IPS DF 6.9 (cell line): ENCODE measurements around the gene L1CAM.

Experiments used
- DNase-seq: peaks from one replicate; pipeline ENCODE4 v3.0.0-alpha.2; 2013; ENCODE audit warnings: low read depth, low spot score
- H3K27ac ChIP-seq: one replicate; pipeline ENCODE4 v1.5.1; 2013; ENCODE audit warnings: low read length, control low read depth
- H3K27me3 ChIP-seq: 2 replicates; pipeline ENCODE4 v1.6.1; 2013; ENCODE audit warnings: mild to moderate bottlenecking, low read length; ENCODE audit not compliant: control insufficient read depth, insufficient read depth
- H3K36me3 ChIP-seq: 2 replicates; pipeline ENCODE4 v1.6.1; 2013; ENCODE audit warnings: low read length; ENCODE audit not compliant: control insufficient read depth, insufficient read depth
- H3K4me1 ChIP-seq: 2 replicates; pipeline ENCODE4 v1.6.1; 2013; ENCODE audit warnings: low read length; ENCODE audit not compliant: control insufficient read depth, insufficient read depth
- H3K4me3 ChIP-seq: 2 replicates; pipeline ENCODE4 v1.5.1; 2013; ENCODE audit warnings: mild to moderate bottlenecking, low read length
- H3K9me3 ChIP-seq: 2 replicates; pipeline ENCODE4 v1.6.1; 2013; ENCODE audit warnings: low read length, inconsistent platforms; ENCODE audit not compliant: control insufficient read depth, insufficient read depth
- WGBS: extraction: QIAGEN DNeasy Blood & Tissue Kit; methylation state at CpG from one replicate; pipeline ENCODE4 v1.1.7; 2013; ENCODE audit warnings: mixed read lengths, missing lambda C conversion rate; ENCODE audit not compliant: insufficient read length, insufficient coverage; 5-methylcytosine and 5-hydroxymethylcytosine counted together

The L1CAM gene

DNA sequence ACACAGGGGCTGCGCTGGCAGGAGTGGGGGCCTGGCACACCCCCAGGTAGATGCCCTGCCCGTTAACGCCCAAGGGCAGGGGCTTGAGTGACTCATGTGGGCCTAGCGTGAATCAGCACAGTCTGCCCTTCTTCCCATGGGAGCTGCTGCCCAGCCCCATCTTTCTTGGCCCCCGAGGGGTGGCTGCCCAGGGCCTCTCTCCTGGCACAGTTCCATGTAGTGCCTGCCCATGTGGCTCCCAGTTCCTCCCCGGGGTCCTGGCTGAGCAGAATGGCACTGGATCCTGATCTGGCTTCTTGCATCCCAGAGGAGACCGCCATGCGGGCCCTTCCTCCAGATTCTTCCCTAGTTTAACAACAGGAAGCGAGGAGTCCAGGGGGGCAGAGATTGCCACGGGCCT is 16.4 kb upstream of the L1CAM start:
- H3K36me3 ChIP-seq = no peaks in the 10 kb centered on the region
- no CpG with 5 or more reads among the region's 10 CpGs for WGBS
- peaks cover 5% of the 10 kb centered on the region for H3K4me1 ChIP-seq
- no peak overlapping the region for H3K27ac ChIP-seq
- no peak for DNase-seq
- no peaks in the 10 kb centered on the region for H3K9me3 ChIP-seq
- H3K27me3 ChIP-seq = no peaks in the 10 kb centered on the region
- H3K4me3 ChIP-seq = no peak overlapping the region

DNA sequence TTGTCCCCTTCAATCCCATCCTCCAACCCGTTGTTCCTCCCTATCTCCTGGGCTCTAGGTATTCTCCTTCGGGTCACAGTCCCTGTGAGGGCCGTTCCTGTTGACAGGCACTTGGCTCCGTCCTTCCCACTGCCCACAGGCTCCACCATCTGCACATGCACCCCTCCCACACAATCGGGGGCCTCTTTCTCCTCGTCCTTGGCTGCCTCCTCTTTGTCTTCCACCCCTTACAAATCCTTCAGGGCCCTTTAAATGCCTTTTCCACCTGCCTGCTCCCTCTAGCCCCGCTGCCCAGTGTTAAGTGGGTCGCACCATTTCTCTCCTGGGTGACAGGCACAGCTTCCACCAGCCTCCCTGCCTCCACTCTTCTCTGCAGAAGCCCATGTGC is 15.8 kb upstream of the L1CAM start:
- WGBS = no CpG with 5 or more reads among the region's 8 CpGs
- no peak for DNase-seq
- Histone ChIP-seq H3K9me3 (no peaks in the 10 kb centered on the region), H3K4me1 (peaks cover 5% of the 10 kb centered on the region), H3K27me3 (no peaks in the 10 kb centered on the region), H3K27ac (no peak overlapping the region), H3K36me3 (no peaks in the 10 kb centered on the region), H3K4me3 (no peak overlapping the region)

DNA sequence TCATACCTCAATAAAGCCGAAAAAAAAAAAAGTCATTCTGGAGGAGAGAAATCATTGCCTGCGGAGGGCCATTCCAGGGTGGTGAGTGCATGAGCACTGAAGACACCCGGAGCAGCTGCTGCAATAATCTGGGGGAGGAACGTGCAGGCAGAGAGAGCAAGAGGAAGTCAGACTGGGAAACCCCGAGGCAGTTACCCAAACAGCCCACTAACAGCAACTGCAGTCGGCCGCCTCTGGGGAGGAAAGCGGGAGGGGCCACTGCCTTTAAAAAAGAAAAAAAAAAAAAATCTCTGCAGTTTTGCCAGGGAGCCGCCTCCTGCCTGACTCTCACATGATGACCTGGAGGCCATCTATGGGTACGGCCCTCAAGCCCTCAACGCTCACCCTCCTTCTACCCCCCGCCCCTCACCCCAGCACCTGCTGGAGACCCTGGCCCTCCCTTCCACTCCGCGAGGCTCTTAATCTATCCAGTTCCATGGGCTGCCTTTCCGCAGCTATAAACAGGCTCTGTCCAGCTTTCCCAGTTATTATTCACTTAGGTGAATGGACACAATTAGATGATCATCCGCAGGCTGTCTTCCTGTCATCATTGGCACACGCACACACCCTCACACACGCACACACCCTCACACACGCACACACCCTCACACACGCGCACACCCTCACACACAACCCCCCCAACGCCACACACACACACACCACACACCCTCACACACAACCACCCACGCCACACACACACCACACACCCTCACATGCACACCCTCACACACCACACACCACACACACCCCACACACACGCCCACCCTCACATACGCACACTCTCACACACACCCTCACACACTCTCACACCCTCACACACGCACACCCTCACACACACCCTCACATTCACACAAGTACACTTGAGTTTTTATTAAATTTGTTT is 15.1 kb upstream of the L1CAM start:
- Histone ChIP-seq H3K27me3 (no peaks in the 10 kb centered on the region), H3K4me1 (peaks cover 5% of the 10 kb centered on the region), H3K4me3 (no peak overlapping the region), H3K9me3 (no peaks in the 10 kb centered on the region), H3K36me3 (no peaks in the 10 kb centered on the region), H3K27ac (no peak overlapping the region)
- no peak for DNase-seq
- WGBS = 100% methylated on average over 7 of the region's 26 CpGs

DNA sequence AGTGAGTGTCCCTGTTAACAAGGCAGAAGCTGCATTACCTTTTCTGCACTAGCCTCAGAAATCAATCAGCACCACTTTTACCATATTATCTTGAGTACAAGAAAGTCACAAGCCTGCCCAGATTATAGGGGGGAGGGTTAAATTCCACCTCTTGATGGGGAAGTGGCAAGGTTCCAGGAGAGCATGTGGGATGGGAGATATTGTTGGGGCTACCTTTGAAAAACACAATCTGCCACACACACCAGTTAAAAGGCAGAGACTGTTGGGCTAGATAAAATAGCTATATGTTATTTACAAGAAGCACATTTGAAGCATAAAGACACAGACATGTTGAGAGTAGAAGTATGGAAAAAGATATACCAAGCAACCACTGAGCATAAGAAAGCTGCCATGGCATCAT is 11.9 kb upstream of the L1CAM start:
- DNase-seq = no peak
- Histone ChIP-seq H3K36me3 (no peaks in the 10 kb centered on the region), H3K4me3 (no peak overlapping the region), H3K27ac (no peak overlapping the region), H3K9me3 (no peaks in the 10 kb centered on the region), H3K27me3 (no peaks in the 10 kb centered on the region), H3K4me1 (peaks cover 3% of the 10 kb centered on the region; the same call in 1 of the 2 replicates)

DNA sequence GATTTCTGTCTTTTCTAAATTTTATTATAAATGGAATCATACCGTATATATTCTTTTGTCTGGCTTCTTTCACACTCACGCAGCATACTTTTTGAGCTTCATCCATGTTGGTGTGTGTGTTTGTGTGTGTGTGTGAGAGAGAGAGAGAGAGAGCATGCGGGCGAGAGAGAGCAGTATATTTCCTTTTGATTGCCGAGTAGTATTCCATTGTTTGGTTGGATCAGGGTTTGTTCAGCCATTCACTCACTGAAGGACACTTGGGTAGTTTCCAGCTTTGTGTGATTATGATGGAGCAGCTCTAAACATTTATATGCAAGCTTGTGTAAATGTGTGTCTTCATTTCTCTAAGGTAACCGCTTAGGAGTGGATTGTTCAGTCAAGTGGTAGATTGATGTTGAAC is 3.1 kb upstream of the L1CAM start:
- WGBS = no CpG with 5 or more reads among the region's 6 CpGs
- Histone ChIP-seq H3K9me3 (no peaks in the 10 kb centered on the region), H3K27ac (no peak overlapping the region), H3K4me1 (peaks cover 3% of the 10 kb centered on the region), H3K36me3 (no peaks in the 10 kb centered on the region), H3K4me3 (no peak overlapping the region), H3K27me3 (no peaks in the 10 kb centered on the region)
- no peak for DNase-seq

DNA sequence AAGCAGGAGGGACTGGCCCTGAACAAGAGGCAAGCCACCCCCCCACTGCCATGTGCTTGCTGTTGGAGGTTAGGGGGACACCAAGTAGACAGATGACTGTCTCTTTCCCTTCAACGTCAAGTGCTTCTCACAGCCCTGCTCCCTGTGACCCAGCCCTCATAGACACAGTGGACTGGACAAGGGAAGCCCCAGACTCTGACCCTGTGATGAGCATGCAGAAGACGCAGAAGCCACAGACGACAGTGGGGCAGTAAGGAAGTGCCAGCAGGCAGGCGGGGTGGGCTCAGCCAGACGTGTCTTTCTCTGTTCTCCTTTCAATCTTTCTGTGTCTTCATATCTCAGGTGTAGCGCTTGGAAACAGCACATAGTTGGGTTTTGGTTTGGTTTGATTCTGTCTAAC is 2.4 kb upstream of the L1CAM start:
- peaks cover 3% of the 10 kb centered on the region for H3K4me1 ChIP-seq
- no peaks in the 10 kb centered on the region for H3K36me3 ChIP-seq
- no peak for DNase-seq
- no peaks in the 10 kb centered on the region for H3K9me3 ChIP-seq
- no CpG with 5 or more reads among the region's 6 CpGs for WGBS
- H3K27me3 ChIP-seq = no peaks in the 10 kb centered on the region
- H3K27ac ChIP-seq = no peak overlapping the region
- H3K4me3 ChIP-seq = no peak overlapping the region

DNA sequence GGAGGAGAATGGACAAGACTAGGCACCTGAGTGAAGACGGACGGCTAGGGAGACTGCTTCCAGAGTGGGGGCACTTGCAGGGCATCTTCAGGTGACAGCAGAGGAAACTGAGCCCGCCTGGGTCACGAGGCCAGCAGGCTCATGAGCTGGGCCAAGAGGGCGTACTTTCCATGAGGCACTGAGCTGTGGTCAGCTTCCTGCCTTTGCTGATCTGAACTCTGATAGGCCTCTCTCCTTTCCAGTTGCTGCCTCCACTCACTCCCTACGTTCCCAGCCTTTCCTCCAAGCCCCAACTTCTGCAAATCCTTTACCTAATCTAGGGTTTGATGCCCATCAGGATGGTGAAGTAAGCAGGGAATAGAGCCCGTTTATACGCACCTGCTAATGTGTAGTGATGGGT is 1.4 kb upstream of the L1CAM start:
- no CpG with 5 or more reads among the region's 8 CpGs for WGBS
- Histone ChIP-seq H3K9me3 (no peaks in the 10 kb centered on the region), H3K27ac (no peak overlapping the region), H3K27me3 (no peaks in the 10 kb centered on the region), H3K36me3 (no peaks in the 10 kb centered on the region), H3K4me1 (peaks cover 5% of the 10 kb centered on the region), H3K4me3 (no peak overlapping the region)
- DNase-seq = no peak

DNA sequence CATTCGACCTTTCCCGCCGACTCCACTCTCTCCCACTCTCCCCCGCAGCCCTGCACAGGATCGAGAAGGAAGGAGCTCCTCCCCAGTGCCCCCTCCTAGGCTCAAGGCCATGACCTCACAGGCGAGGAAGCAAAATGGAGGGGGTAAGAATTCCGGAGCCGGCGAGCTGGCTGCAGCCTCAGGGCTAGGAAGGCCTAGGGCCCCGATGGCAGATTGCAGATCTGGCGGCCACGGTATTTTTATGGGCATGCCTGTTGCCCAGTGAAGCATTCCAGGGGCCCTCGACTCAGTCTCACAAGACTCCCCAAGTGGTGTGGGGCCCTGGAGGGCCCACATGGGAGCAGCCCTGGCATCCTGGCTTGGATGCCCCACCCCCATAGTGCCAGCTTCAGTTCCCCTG is 942 bp upstream of the L1CAM start:
- Histone ChIP-seq H3K36me3 (no peaks in the 10 kb centered on the region), H3K4me3 (no peak overlapping the region; the same call in 1 of the 2 replicates), H3K4me1 (peaks cover 5% of the 10 kb centered on the region), H3K27ac (no peak overlapping the region), H3K27me3 (no peaks in the 10 kb centered on the region), H3K9me3 (no peaks in the 10 kb centered on the region)
- no CpG with 5 or more reads among the region's 13 CpGs for WGBS
- DNase-seq = no peak

DNA sequence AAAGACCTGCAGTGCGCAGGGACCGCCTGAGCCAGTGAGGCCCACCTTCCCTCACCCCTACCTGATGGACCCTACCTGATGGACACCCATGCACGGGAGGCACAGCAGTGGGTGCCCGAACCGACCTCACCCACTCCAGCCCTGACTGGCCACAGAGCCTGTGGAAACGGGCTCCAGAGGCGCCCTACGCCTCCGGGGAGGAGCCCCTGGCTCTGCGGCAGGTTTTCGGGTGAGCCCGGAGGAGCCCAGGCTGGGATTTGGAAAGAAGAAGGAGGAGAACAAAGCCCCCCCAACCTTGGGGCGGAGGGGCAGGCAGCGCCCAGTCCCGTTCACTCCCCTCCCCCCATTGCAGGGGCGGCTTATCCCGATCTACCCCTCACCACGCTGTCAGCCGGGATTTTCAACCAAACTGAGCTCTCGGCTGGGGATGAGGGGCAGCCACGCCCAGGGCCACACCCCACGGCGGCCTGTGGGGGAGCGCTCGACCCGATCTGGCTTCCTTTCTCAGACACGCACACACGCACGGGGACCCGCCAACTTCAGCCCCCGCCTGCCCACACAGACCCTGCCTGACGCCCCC is 675 bp downstream of the L1CAM start:
- no CpG with 5 or more reads among the region's 32 CpGs for WGBS
- H3K27ac ChIP-seq = no peak overlapping the region
- H3K36me3 ChIP-seq = no peaks in the 10 kb centered on the region
- no peaks in the 10 kb centered on the region for H3K9me3 ChIP-seq
- no peak for DNase-seq
- H3K4me3 ChIP-seq = peak overlapping the region; percentile 55; the same call in 1 of the 2 replicates
- H3K4me1 ChIP-seq = peaks cover 7% of the 10 kb centered on the region
- no peaks in the 10 kb centered on the region for H3K27me3 ChIP-seq

DNA sequence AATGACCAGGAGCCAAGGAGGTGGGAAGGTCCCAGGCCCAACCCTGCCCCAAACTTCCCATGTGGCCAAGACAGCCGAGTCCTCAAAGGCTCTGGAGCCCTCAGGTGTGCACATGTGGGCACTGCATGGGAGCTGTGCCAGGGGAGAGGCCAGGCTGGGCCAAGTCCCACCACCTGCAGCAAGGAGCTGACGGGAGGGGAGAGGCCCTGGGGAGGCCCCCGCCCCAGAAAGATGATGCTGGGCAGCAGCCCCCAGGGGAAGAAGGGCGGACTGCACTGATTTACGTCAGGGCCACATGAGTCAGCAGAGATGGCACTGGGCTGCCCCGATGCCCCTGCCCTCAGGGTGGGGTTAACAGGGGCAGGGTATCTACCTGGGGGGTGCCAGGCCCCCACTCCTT is 1.4 kb downstream of the L1CAM start:
- Histone ChIP-seq H3K27ac (no peak overlapping the region), H3K9me3 (no peaks in the 10 kb centered on the region), H3K36me3 (no peaks in the 10 kb centered on the region), H3K4me3 (no peak overlapping the region), H3K27me3 (no peaks in the 10 kb centered on the region), H3K4me1 (peaks cover 12% of the 10 kb centered on the region)
- WGBS = no CpG with 5 or more reads among the region's 6 CpGs
- no peak for DNase-seq

DNA sequence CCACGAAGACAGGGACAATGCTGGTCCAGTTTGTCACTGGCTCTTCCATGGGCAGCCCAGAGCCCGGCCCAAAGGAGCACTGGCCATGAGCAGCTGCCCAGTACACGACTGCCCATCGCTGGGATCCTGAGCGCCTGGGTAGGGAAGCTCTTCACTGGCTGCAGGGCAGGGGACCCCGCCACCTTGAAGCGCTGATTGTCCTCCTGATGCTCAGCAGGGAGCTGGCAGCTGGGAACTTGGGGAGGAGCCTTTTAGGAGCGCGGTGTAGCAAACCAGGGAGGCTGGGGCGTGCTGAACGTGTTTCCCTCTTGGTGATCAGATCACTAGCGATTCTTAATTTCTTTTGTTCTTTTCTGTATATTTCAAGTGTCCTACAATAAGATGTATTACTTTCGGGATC is 1.8 kb downstream of the L1CAM start:
- WGBS = no CpG with 5 or more reads among the region's 13 CpGs
- no peaks in the 10 kb centered on the region for H3K36me3 ChIP-seq
- no peak overlapping the region for H3K4me3 ChIP-seq
- H3K9me3 ChIP-seq = no peaks in the 10 kb centered on the region
- no peaks in the 10 kb centered on the region for H3K27me3 ChIP-seq
- no peak overlapping the region for H3K27ac ChIP-seq
- DNase-seq = no peak
- peaks cover 13% of the 10 kb centered on the region for H3K4me1 ChIP-seq
